GM13977 (cell line): ENCODE results near the gene RAX.

Experiments used
- DNase-seq: peaks from one replicate; pipeline ENCODE4 v3.0.0; 2012; ENCODE audit warnings: low spot score
- CTCF ChIP-seq: IDR thresholded peaks from 2 replicates; pipeline ENCODE4 v1.5.1; 2012; ENCODE audit warnings: mild to moderate bottlenecking, control low read depth; ENCODE audit not compliant: insufficient read depth; ENCODE audit errors: extremely low read depth, missing control alignments
- in situ Hi-C: fragments of 300-500 bp; cut with MboI; formaldehyde crosslinking; loops from one replicate; pipeline ENCODE4 v1.12.0; 2022; ENCODE audit warnings: low sequenced_read_pairs, low pct_unique_long_range_greater_than_20kb, mixed read lengths, inconsistent platforms; ENCODE audit not compliant: unreplicated experiment

Gene RAX

GRCh38 chr18:59231877-59232276 is 41.4 kb downstream of the RAX start:
- in situ Hi-C loops = no loop called here
- no peak for DNase-seq
- TF ChIP-seq CTCF = no peak

- no peak for DNase-seq
- TF ChIP-seq CTCF = no peak
- in situ Hi-C loops = no loop called here
Observed at GRCh38 chr18:59231114-59231513, 42.1 kb downstream of the RAX start.

GRCh38 chr18:59229701-59230443 is 43.4 kb downstream of the RAX start:
- DNase-seq = no peak
- in situ Hi-C loops = no loop called here
- no peak for TF ChIP-seq CTCF

GRCh38 chr18:59229191-59229590 is 44.1 kb downstream of the RAX start:
- in situ Hi-C loops = no loop called here
- TF ChIP-seq CTCF = no peak
- DNase-seq = no peak

- DNase-seq = no peak
- TF ChIP-seq CTCF = no peak
- in situ Hi-C loops = no loop called here
Observed at GRCh38 chr18:59228351-59228750, 44.9 kb downstream of the RAX start.

GRCh38 chr18:59222341-59222740 is 50.9 kb downstream of the RAX start:
- in situ Hi-C loops = no loop called here
- no peak for DNase-seq
- no peak for TF ChIP-seq CTCF
